HL-60 (cell line): ENCODE data around the gene MMP15.

Source experiments
- CTCF ChIP-seq: IDR thresholded peaks from one replicate; pipeline ENCODE4 v1.5.1; 2011; ENCODE audit warnings: low read length, control low read depth, inconsistent platforms; ENCODE audit not compliant: insufficient read depth
- POLR2AphosphoS5 ChIP-seq: IDR thresholded peaks from 2 replicates; pipeline ENCODE4 v1.6.1; 2012; ENCODE audit warnings: low read depth

- TF ChIP-seq CTCF = no peak
- no peak for TF ChIP-seq POLR2AphosphoS5
Measured at GRCh38 chr16:58086381-58087208, 61.0 kb downstream of the MMP15 start.
